MM.1S (cell line): ENCODE results near the gene CIROP.

Experiments
- CTCF ChIP-seq: fragments of 300-600 bp; sonication (generic); IDR thresholded peaks from 2 replicates; pipeline ENCODE4 v1.5.1; 2016; ENCODE audit warnings: antibody characterized with exemption, low read length, mixed read lengths
- EZH2 ChIP-seq: fragments of 300-600 bp; sonication (generic); optimal IDR thresholded peaks from 2 replicates; pipeline ENCODE3; 2017; ENCODE audit warnings: low read depth, mild to moderate bottlenecking, antibody characterized with exemption, low read length, mixed read lengths
- EZH2phosphoT487 ChIP-seq: fragments of 300-600 bp; sonication (generic); IDR thresholded peaks from 2 replicates; pipeline ENCODE4 v1.6.1; 2018; ENCODE audit warnings: antibody characterized with exemption, low read length

GRCh38 chr14:23055147-23055550, 49.6 kb downstream of the CIROP start:
- TF ChIP-seq CTCF = no peak
- no peak for TF ChIP-seq EZH2phosphoT487
- TF ChIP-seq EZH2 = no peak
